ENCODE data around the gene ZSCAN4. TPM values are rescaled to one million over a fixed set of nuclear protein-coding genes. Genes with fewer than 3 reads are reported as not detected.

ZSCAN4 gene
- total and polyA plus RNA-seq, 5 donors, result 0.16 to 0.37 (median 0.28) TPM; not detected in 1

GRCh38 chr19:57720878-57721277, 52.1 kb downstream of the ZSCAN4 start:
- Histone ChIP-seq H3K4me3 (ENCODE audit: low read length) (no peak overlapping the region), H3K9me3 (ENCODE audit: control insufficient read depth, low read length) (peaks cover 14% of the 10 kb centered on the region), H3K4me1 (ENCODE audit: control insufficient read depth, insufficient read depth, low read length) (no peaks in the 10 kb centered on the region), H3K27me3 (ENCODE audit: control insufficient read depth, insufficient read depth) (no peaks in the 10 kb centered on the region), H3K27ac (ENCODE audit: low read length) (no peak overlapping the region)
- no peak for DNase-seq
- 97% methylated on average over 10 of the region's 10 CpGs for WGBS
- ATAC-seq, result no peak
- intact Hi-C loops (cut with DNase I), result no loop called here

Other genes with a start within 250 kb of the ZSCAN4 start
- gene ZNF749, start 233.6 kb upstream of the ZSCAN4 start, total RNA-seq, result 1 to 10 TPM; 2.5 to 5.4 (median 3.3) TPM
- gene ZNF749, start 233.6 kb upstream of the ZSCAN4 start, polyA plus RNA-seq, result 1.9 TPM
- gene VN1R1, start 211.8 kb upstream of the ZSCAN4 start, total RNA-seq, result 1 to 10 TPM; 3.3 to 4.3 (median 3.4) TPM
- 2.3 TPM for gene VN1R1, start 211.8 kb upstream of the ZSCAN4 start, polyA plus RNA-seq
- 10 to 100 TPM; 19.7 to 23.5 (median 21.1) TPM for gene ZNF772, start 191.4 kb upstream of the ZSCAN4 start, total RNA-seq
- 5.3 TPM for gene ZNF772, start 191.4 kb upstream of the ZSCAN4 start, polyA plus RNA-seq
- gene ZNF419, start 181.2 kb upstream of the ZSCAN4 start, total RNA-seq, result 10 to 100 TPM in 1 of 4 donors, 1 to 10 TPM in 3; 8.2 to 10.2 (median 8.9) TPM
- gene ZNF419, start 181.2 kb upstream of the ZSCAN4 start, polyA plus RNA-seq, result 6.7 TPM
- 1 to 10 TPM; 5.7 to 7.6 (median 6.9) TPM for gene ZNF773, start 169.0 kb upstream of the ZSCAN4 start, total RNA-seq
- 3.8 TPM for gene ZNF773, start 169.0 kb upstream of the ZSCAN4 start, polyA plus RNA-seq
- 1 to 10 TPM; 4.4 to 4.8 (median 4.5) TPM for gene ZNF549, start 141.6 kb upstream of the ZSCAN4 start, total RNA-seq
- gene ZNF549, start 141.6 kb upstream of the ZSCAN4 start, polyA plus RNA-seq, result 2.0 TPM
- gene ZNF550, start 109.1 kb upstream of the ZSCAN4 start, total RNA-seq, result 1 to 10 TPM; 6.7 to 9.5 (median 7.9) TPM
- gene ZNF550, start 109.1 kb upstream of the ZSCAN4 start, polyA plus RNA-seq, result 3.1 TPM
- 1 to 10 TPM; 4.7 to 5.9 (median 4.8) TPM for gene ZNF416, start 90.0 kb upstream of the ZSCAN4 start, total RNA-seq
- gene ZNF416, start 90.0 kb upstream of the ZSCAN4 start, polyA plus RNA-seq, result 2.4 TPM
- 1 to 10 TPM; 5.0 to 6.3 (median 5.5) TPM for gene ZIK1, start 84.8 kb upstream of the ZSCAN4 start, total RNA-seq
- gene ZIK1, start 84.8 kb upstream of the ZSCAN4 start, polyA plus RNA-seq, result 2.0 TPM
- gene ZNF530, start 69.0 kb upstream of the ZSCAN4 start, total RNA-seq, result 1 to 10 TPM; 3.7 to 5.9 (median 5.0) TPM
- 8.4 TPM for gene ZNF530, start 69.0 kb upstream of the ZSCAN4 start, polyA plus RNA-seq
- gene ZNF134, start 54.7 kb upstream of the ZSCAN4 start, total RNA-seq, result 10 to 100 TPM; 15.1 to 20.1 (median 17.3) TPM
- 5.5 TPM for gene ZNF134, start 54.7 kb upstream of the ZSCAN4 start, polyA plus RNA-seq
- gene ZNF211, start 35.8 kb upstream of the ZSCAN4 start, total RNA-seq, result 10 to 100 TPM; 11.9 to 15.0 (median 13.6) TPM
- gene ZNF211, start 35.8 kb upstream of the ZSCAN4 start, polyA plus RNA-seq, result 8.0 TPM
- 1 to 10 TPM; 3.1 to 5.7 (median 4.2) TPM for gene ZNF551, start 13.0 kb downstream of the ZSCAN4 start, total RNA-seq
- 2.0 TPM for gene ZNF551, start 13.0 kb downstream of the ZSCAN4 start, polyA plus RNA-seq
- gene ZNF154, start 40.3 kb downstream of the ZSCAN4 start, total RNA-seq, result 10 to 100 TPM in 1 of 4 donors, 1 to 10 TPM in 3; 7.2 to 10.1 (median 8.1) TPM
- gene ZNF154, start 40.3 kb downstream of the ZSCAN4 start, polyA plus RNA-seq, result 4.5 TPM
- 10 to 100 TPM in 1 of 4 donors, 1 to 10 TPM in 3; 8.1 to 11.5 (median 8.8) TPM for gene ZNF671, start 58.7 kb downstream of the ZSCAN4 start, total RNA-seq
- gene ZNF671, start 58.7 kb downstream of the ZSCAN4 start, polyA plus RNA-seq, result 4.8 TPM
- gene ZNF776, start 77.9 kb downstream of the ZSCAN4 start, total RNA-seq, result 10 to 100 TPM; 11.9 to 16.0 (median 13.7) TPM
- 8.7 TPM for gene ZNF776, start 77.9 kb downstream of the ZSCAN4 start, polyA plus RNA-seq
- gene ZNF586, start 100.7 kb downstream of the ZSCAN4 start, total RNA-seq, result 10 to 100 TPM in 3 of 4 donors, 1 to 10 TPM in 1; 8.8 to 11.7 (median 11.4) TPM
- gene ZNF586, start 100.7 kb downstream of the ZSCAN4 start, polyA plus RNA-seq, result 7.1 TPM
- 1 to 10 TPM; 3.3 to 5.8 (median 3.8) TPM for gene ZNF552, start 146.0 kb downstream of the ZSCAN4 start, total RNA-seq
- 2.2 TPM for gene ZNF552, start 146.0 kb downstream of the ZSCAN4 start, polyA plus RNA-seq
- 1 to 10 TPM; 5.8 to 9.3 (median 6.6) TPM for gene ZNF587B, start 161.4 kb downstream of the ZSCAN4 start, total RNA-seq
- gene ZNF587B, start 161.4 kb downstream of the ZSCAN4 start, polyA plus RNA-seq, result 4.3 TPM
- gene ZNF587, start 180.9 kb downstream of the ZSCAN4 start, total RNA-seq, result 10 to 100 TPM; 19.6 to 23.8 (median 21.8) TPM
- gene ZNF587, start 180.9 kb downstream of the ZSCAN4 start, polyA plus RNA-seq, result 16.3 TPM
- 10 to 100 TPM in 3 of 4 donors, 1 to 10 TPM in 1; 9.5 to 13.8 (median 12.3) TPM for gene ZNF814, start 220.1 kb downstream of the ZSCAN4 start, total RNA-seq
- 13.0 TPM for gene ZNF814, start 220.1 kb downstream of the ZSCAN4 start, polyA plus RNA-seq
- gene ZNF417, start 247.7 kb downstream of the ZSCAN4 start, total RNA-seq, result 10 to 100 TPM; 10.2 to 12.7 (median 11.8) TPM
- gene ZNF417, start 247.7 kb downstream of the ZSCAN4 start, polyA plus RNA-seq, result 4.6 TPM

Data from right cardiac atrium (tissue), 5 donors.